Measurements from ENCODE around the gene NBEAL1. TPM values are rescaled to one million over a fixed set of nuclear protein-coding genes. Genes with fewer than 3 reads are reported as not detected.

Gene NBEAL1
- total RNA-seq, 1 experiment from 2014 or later: 17.0 TPM

DNA sequence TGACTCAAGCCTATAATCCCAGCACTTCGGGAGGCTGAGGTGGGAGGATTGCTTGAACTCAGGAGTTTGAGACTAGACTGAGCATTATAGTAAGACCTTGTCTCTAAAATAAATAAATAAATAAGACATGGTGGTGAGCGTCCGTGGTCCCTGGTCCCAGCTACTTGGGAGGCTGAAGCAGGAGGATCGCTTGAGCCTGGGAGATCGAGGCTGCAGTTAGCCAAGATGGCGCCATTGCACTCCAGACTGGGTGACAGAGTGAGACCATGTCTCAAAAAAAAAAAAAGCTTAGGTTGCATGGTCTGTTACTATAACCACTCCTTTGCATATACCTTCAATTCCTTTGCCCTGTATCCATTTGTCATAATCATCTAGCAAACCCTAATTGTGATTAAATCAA is 227.8 kb downstream of the NBEAL1 start:
- no TSS peak for BruUV-seq (replicated peaks)
- ATAC-seq (no peak), DNase-seq (ENCODE audit: low read depth, low spot score) (no peak)
- CTCF ChIA-PET: interaction anchor here (0.6 to 1.1 kb wide), 2 partner anchors 17 to 161 kb away, joined by 3 read pairs; no protein-coding TSS in a partner anchor
- POLR2A ChIA-PET: no interaction called here
- intact Hi-C loops (cut with micrococcal nuclease): no loop called here
- Histone ChIP-seq H3K9ac (ENCODE audit: low read length) (no peak overlapping the region), H2AFZ (ENCODE audit: low read depth, low read length, poor library complexity, severe bottlenecking) (no peak overlapping the region), H3K4me3 (replicated peaks in 1 of 2; ENCODE audit: low read depth in 1 of 2, low read length in 2 of 2) (no peak overlapping the region), H3K36me3 (ENCODE audit: control insufficient read depth in 1 of 2, insufficient read depth in 2 of 2, low read length in 2 of 2) (0 out of 4 replicates have a peak, but pooled peaks cover 0 to 2% of the 10 kb centered on the region in 2 experiments), H3K79me2 (ENCODE audit: insufficient read depth, low read length) (peaks cover 26% of the 10 kb centered on the region), H3K9me2 (ENCODE audit: insufficient read depth) (no peaks in the 10 kb centered on the region), H3K4me1 (ENCODE audit: control insufficient read depth in 1 of 2, insufficient read depth in 2 of 2, low read length in 2 of 2) (peaks cover 6 to 22% of the 10 kb centered on the region in 2 experiments; a peak in 3 of 4 replicates), H3K27me3 (ENCODE audit: insufficient read depth, low read length) (no peaks in the 10 kb centered on the region), H3K9me3 (ENCODE audit: control insufficient read depth in 1 of 2, insufficient read depth in 1 of 2, low read depth in 1 of 2, low read length in 2 of 2) (no peaks in the 10 kb centered on the region), H3K4me2 (ENCODE audit: low read length) (no peak overlapping the region), H4K20me1 (ENCODE audit: insufficient read depth) (no peaks in the 10 kb centered on the region), H3K27ac (ENCODE audit: low read depth, low read length) (no peak overlapping the region)
- RAD21 ChIA-PET (ENCODE audit: low non-redundant PET in 1 of 2, low total read pairs in 2 of 2, uncharacterized antibody in 2 of 2, unreplicated experiment in 2 of 2): no interaction called here
- no peak for TF ChIP-seq ATF3 (IDR thresholded peaks at IDR 0.05)
- TF ChIP-seq, protein P1, sequence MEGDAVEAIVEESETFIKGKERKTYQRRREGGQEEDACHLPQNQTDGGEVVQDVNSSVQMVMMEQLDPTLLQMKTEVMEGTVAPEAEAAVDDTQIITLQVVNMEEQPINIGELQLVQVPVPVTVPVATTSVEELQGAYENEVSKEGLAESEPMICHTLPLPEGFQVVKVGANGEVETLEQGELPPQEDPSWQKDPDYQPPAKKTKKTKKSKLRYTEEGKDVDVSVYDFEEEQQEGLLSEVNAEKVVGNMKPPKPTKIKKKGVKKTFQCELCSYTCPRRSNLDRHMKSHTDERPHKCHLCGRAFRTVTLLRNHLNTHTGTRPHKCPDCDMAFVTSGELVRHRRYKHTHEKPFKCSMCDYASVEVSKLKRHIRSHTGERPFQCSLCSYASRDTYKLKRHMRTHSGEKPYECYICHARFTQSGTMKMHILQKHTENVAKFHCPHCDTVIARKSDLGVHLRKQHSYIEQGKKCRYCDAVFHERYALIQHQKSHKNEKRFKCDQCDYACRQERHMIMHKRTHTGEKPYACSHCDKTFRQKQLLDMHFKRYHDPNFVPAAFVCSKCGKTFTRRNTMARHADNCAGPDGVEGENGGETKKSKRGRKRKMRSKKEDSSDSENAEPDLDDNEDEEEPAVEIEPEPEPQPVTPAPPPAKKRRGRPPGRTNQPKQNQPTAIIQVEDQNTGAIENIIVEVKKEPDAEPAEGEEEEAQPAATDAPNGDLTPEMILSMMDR (IDR thresholded peaks at IDR 0.05 in 2 of 3, conservative IDR thresholded peaks at IDR 0.05 in 1 of 3; ENCODE audit: borderline replicate concordance in 1 of 3, insufficient read depth in 1 of 3, low read depth in 2 of 3, low read length in 2 of 3): no peak
- no peak for TF ChIP-seq JUND (IDR thresholded peaks at IDR 0.05)
- TF ChIP-seq POLR2A (IDR thresholded peaks at IDR 0.05; ENCODE audit: borderline replicate concordance, extremely low read depth, insufficient read depth, insufficient read length): no peak
- TF ChIP-seq POLR2AphosphoS5 (IDR thresholded peaks at IDR 0.05; ENCODE audit: low read depth, low read length): no peak
- TF ChIP-seq RAD21 (IDR thresholded peaks at IDR 0.05; ENCODE audit: low read depth): no peak
- TF ChIP-seq ZBTB33 (IDR thresholded peaks at IDR 0.05; ENCODE audit: extremely low read depth, insufficient replicate concordance, low read length): no peak
- no peak for TF ChIP-seq YY1 (IDR thresholded peaks at IDR 0.05; ENCODE audit: extremely low read depth, insufficient replicate concordance, low read depth, low read length)
- TF ChIP-seq SIN3A (IDR thresholded peaks at IDR 0.05; ENCODE audit: low read depth): no peak
- TF ChIP-seq ZNF274 (IDR thresholded peaks at IDR 0.05; ENCODE audit: low read depth, low read length): no peak

Measured in HCT116 (cell line).